ENCODE measurements around the gene IGSF5. TPM values are rescaled to one million over a fixed set of nuclear protein-coding genes. Genes with fewer than 3 reads are reported as not detected.

The IGSF5 gene
- total RNA-seq, 1 experiment from 2014 or later, result not detected

- peak; percentile 90 for DNase-seq
- Histone ChIP-seq H3K36me3 (no peaks in the 10 kb centered on the region), H3K9me3 (no peaks in the 10 kb centered on the region), H3K4me3 (no peak overlapping the region), H3K27me3 (no peaks in the 10 kb centered on the region)
These were observed 43.4 kb downstream of the IGSF5 start for GRCh38 chr21:39788383-39788782.

GRCh38 chr21:39796466-39796865, 51.5 kb downstream of the IGSF5 start:
- no peaks in the 10 kb centered on the region for H3K9me3 ChIP-seq
- H3K36me3 ChIP-seq, result no peaks in the 10 kb centered on the region
- H3K27me3 ChIP-seq, result 0 out of 2 replicates have a peak, but pooled peaks cover 2% of the 10 kb centered on the region
- no peak overlapping the region for H3K4me3 ChIP-seq
- DNase-seq, result no peak

DNA sequence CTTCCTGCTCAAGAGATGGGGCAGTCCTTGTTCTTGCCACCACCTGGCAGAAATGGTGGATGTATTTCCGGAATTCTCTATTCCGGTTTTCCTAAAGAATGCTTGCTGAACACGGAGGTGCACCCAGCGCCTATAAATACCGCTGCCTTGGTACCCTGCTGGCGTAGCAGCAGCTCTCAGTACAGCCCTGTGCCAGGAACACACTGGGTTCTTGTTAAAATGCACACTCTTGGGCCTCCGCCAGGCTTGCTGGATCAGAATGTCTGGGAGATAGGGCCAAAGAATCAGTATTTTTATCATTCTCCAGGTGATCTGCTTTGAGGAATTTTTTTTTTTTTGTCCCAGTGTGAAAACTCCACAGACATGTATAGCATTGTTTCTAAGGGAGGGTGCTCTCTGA, 54.2 kb downstream of the IGSF5 start:
- Histone ChIP-seq H3K4me3 (no peak overlapping the region), H3K36me3 (no peaks in the 10 kb centered on the region), H3K27me3 (0 out of 2 replicates have a peak, but pooled peaks cover 2% of the 10 kb centered on the region), H3K9me3 (no peaks in the 10 kb centered on the region)
- DNase-seq, result no peak

GRCh38 chr21:39800311-39800710, 55.3 kb downstream of the IGSF5 start:
- no peaks in the 10 kb centered on the region for H3K36me3 ChIP-seq
- no peak for DNase-seq
- H3K27me3 ChIP-seq, result 0 out of 2 replicates have a peak, but pooled peaks cover 2% of the 10 kb centered on the region
- no peaks in the 10 kb centered on the region for H3K9me3 ChIP-seq
- H3K4me3 ChIP-seq, result no peak overlapping the region

GRCh38 chr21:39802217-39802616, 57.2 kb downstream of the IGSF5 start:
- H3K36me3 ChIP-seq, result no peaks in the 10 kb centered on the region

GRCh38 chr21:39803393-39803792, 58.4 kb downstream of the IGSF5 start:
- H3K36me3 ChIP-seq, result no peaks in the 10 kb centered on the region
- no peaks in the 10 kb centered on the region for H3K9me3 ChIP-seq
- H3K27me3 ChIP-seq, result 0 out of 2 replicates have a peak, but pooled peaks cover 2% of the 10 kb centered on the region
- no peak overlapping the region for H3K4me3 ChIP-seq
- no peak for DNase-seq

More at GRCh38 chr21:39802217-39802616, 57.2 kb downstream of the IGSF5 start:
- H3K4me3 ChIP-seq, result no peak overlapping the region
- no peak for DNase-seq
- no peaks in the 10 kb centered on the region for H3K9me3 ChIP-seq
- 0 out of 2 replicates have a peak, but pooled peaks cover 2% of the 10 kb centered on the region for H3K27me3 ChIP-seq

- Histone ChIP-seq H3K4me3 (no peak overlapping the region), H3K36me3 (no peaks in the 10 kb centered on the region), H3K27me3 (0 out of 2 replicates have a peak, but pooled peaks cover 2% of the 10 kb centered on the region), H3K9me3 (no peaks in the 10 kb centered on the region)
- no peak for DNase-seq
These were observed 59.3 kb downstream of the IGSF5 start for GRCh38 chr21:39804240-39804639.

- no peaks in the 10 kb centered on the region for H3K36me3 ChIP-seq
- no peaks in the 10 kb centered on the region for H3K27me3 ChIP-seq
- H3K9me3 ChIP-seq, result no peaks in the 10 kb centered on the region
- H3K4me3 ChIP-seq, result no peak overlapping the region
- no peak for DNase-seq
These were observed 61.0 kb downstream of the IGSF5 start for GRCh38 chr21:39805983-39806382.

DNA sequence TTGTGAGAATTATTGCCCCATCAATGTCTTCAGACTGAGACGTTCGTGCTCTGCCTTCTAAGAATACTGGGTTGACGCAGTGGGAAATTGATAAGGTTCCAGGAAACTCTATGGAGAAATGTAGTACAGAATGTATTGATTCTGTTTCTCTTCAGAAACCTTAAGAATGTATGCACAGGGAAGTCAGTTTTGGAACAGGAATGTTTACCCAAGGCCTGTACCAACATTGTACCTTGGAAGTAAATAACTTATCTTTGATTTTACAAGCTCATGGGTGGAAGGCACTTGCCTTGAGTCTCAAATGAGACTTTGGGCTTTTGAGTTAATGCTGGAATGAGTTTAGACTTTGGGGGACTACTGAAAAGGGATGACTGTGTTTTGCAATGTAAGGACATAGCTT, 62.8 kb downstream of the IGSF5 start:
- no peak for DNase-seq
- Histone ChIP-seq H3K36me3 (no peaks in the 10 kb centered on the region), H3K4me3 (no peak overlapping the region), H3K27me3 (no peaks in the 10 kb centered on the region), H3K9me3 (no peaks in the 10 kb centered on the region)

- H3K9me3 ChIP-seq, result no peaks in the 10 kb centered on the region
- no peaks in the 10 kb centered on the region for H3K36me3 ChIP-seq
- DNase-seq, result no peak
- no peaks in the 10 kb centered on the region for H3K27me3 ChIP-seq
- no peak overlapping the region for H3K4me3 ChIP-seq
These were observed 65.0 kb downstream of the IGSF5 start for GRCh38 chr21:39809936-39810335.

GRCh38 chr21:39812983-39813382, 68.0 kb downstream of the IGSF5 start:
- no peak for DNase-seq
- H3K36me3 ChIP-seq, result no peaks in the 10 kb centered on the region

DNA sequence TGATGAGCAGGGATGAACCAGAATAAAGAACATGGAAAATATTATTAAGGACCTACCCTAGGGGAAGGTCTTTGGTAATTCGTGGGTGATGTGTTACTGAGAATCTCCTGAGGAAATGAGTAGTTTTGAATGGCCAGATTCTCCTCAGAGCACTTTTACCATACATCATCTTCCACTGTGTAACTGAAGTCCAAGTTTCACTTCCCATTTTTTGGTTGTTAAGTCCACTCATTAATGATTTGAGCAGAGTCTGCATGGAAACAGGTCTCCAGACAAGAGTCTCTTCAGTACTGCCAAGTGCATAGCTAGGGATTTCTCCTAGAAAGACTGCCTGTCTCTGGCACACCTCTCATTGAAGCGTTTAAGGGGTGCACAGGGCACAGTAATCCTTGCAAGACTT, 73.6 kb downstream of the IGSF5 start:
- DNase-seq, result no peak
- Histone ChIP-seq H3K36me3 (no peaks in the 10 kb centered on the region), H3K4me3 (no peak overlapping the region)

More at GRCh38 chr21:39812983-39813382, 68.0 kb downstream of the IGSF5 start:
- Histone ChIP-seq H3K27me3 (no peaks in the 10 kb centered on the region), H3K4me3 (no peak overlapping the region), H3K9me3 (no peaks in the 10 kb centered on the region)

GRCh38 chr21:39822042-39822441, 77.1 kb downstream of the IGSF5 start:
- no peak for DNase-seq
- Histone ChIP-seq H3K27me3 (no peaks in the 10 kb centered on the region; the same call in 1 of the 2 replicates), H3K9me3 (no peaks in the 10 kb centered on the region), H3K36me3 (no peaks in the 10 kb centered on the region), H3K4me3 (no peak overlapping the region)

More for the DNA sequence above, 73.6 kb downstream of the IGSF5 start:
- Histone ChIP-seq H3K9me3 (no peaks in the 10 kb centered on the region), H3K27me3 (no peaks in the 10 kb centered on the region)

DNA sequence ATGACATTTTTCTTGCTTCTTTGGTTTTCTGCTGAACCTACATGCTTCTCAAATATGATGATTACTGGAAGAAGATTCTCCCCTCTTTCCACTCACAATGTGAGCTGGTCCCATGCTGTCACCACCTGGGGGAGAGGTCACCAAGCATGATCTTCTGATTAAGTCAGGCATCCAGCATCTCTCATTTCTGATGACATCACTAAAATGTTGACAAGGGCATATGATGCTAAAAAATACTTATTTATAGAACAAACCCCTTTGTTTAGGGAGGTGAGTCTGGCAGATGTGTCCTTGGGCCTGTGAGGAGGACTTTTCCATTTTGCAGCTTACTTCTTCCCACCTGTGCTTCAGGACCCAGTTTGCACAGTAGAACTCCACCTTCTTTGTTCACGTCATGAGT, 80.3 kb downstream of the IGSF5 start:
- Histone ChIP-seq H3K9me3 (no peaks in the 10 kb centered on the region), H3K36me3 (no peaks in the 10 kb centered on the region), H3K27me3 (no peaks in the 10 kb centered on the region; the same call in none of the 2 replicates), H3K4me3 (no peak overlapping the region)
- DNase-seq, result no peak

DNA sequence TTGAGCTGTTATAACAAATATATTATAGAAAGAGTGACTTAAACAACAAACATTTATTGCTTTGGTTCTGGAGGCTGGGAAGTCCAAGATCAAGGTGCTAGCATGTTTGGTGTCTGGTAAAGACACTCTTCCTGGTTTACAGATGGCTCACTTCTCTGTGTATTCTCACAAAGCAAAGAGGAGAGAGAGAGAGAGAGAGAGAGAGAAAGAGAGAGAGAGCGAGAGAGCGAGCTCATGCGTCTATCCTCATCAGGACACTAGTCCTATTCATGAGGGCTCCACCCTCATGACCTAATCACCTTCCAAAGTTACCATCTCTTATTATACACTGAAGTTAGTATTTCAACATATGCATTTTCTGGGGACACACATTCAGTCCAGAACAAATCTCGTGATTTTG, 89.6 kb downstream of the IGSF5 start:
- DNase-seq, result no peak
- Histone ChIP-seq H3K36me3 (no peaks in the 10 kb centered on the region), H3K4me3 (no peak overlapping the region), H3K9me3 (no peaks in the 10 kb centered on the region), H3K27me3 (peaks cover 8% of the 10 kb centered on the region)

GRCh38 chr21:39837861-39838359, 92.9 kb downstream of the IGSF5 start:
- H3K36me3 ChIP-seq, result no peaks in the 10 kb centered on the region
- DNase-seq, result no peak
- H3K4me3 ChIP-seq, result no peak overlapping the region
- peaks cover 5% of the 10 kb centered on the region; the same call in 1 of the 2 replicates for H3K27me3 ChIP-seq
- H3K9me3 ChIP-seq, result no peaks in the 10 kb centered on the region

DNA sequence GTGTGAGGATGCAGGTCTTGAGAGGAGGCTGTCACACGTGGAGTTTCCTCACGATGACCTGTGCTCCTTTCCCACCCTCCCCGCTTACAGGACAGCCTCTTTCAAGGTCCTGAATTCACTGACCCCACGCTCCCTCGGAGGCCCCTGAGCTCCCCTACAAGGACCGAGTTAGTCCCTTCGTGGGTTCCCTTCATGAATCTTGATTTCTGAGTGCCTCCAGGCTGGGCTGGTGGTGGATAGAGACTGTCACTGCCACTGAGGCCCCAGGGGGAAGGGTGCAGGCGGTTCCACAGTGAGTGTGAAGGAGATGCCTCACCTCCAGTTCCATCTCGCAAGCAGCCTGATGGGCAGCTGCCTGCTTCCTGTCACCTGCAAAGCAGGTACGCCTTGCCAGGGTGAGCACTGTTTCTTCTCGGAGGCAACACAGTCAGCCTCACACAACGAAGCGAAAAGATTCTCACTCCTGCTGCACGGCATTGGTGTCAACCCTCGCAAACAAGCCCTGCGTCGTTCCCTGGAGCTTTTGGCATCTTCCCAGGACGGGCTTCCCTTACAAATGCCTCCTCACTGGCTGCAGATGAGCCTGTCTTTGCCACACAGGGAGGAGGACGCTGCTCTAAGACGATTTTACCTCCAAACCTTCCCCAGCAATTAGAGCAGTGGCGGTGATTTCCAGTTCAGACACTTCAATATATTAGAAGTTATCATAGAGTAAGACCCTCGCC, 95.6 kb downstream of the IGSF5 start:
- DNase-seq, result no peak
- H3K27me3 ChIP-seq, result no peaks in the 10 kb centered on the region
- H3K36me3 ChIP-seq, result no peaks in the 10 kb centered on the region
- no peak overlapping the region for H3K4me3 ChIP-seq
- H3K9me3 ChIP-seq, result no peaks in the 10 kb centered on the region
